CD4-positive, alpha-beta T cell treated with Interferon gamma for 1 hour (primary cell): Measurements from ENCODE around the gene OOSP1.
"Not testable (repeated sequence)": the region's sequence is repeated elsewhere in the genome, so short reads cannot be mapped to it uniquely, and the experiment has no call there.

ENCODE experiments used
- DNase-seq: peaks from one replicate; pipeline ENCODE4 v3.0.0-alpha.2; 2020

Gene OOSP1, protein sequence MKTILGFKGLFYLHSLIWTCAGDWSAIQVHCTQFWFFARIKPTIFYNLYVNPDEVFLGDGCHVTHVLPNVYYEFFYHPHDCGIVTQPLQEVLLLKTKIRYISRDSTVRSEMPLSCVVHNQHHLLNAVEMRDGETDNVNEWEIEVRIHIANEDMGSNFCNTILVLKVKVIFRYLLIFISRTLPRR

GRCh38 chr11:59938132-59938531, at the start of gene OOSP1:
TSS of gene OOSP1 (plus strand) at chr11:59938432. CDS start at chr11:59938455, 23 bp downstream.
- no peak for DNase-seq

DNA sequence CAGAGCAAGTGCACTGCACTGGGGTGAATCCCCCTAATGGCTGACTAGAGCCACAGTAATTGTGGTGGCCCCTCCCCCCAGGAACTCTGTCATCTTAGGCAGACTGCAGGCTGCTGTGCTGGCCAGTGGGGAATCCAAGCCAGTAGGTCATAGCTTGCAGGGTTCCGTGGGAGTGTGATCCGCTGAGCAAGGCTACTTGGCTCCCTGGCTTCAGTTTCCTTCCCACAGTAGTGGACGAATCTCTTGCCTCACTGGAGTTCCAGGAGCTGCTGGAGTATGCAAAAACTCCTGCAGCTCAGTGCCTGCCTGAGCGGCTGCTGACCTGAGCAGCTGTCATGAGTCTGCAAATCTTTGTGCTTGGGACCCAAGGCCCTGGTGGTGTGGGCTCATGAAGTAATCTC, 46.5 kb upstream of the OOSP1 start:
- DNase-seq = no peak

DNA sequence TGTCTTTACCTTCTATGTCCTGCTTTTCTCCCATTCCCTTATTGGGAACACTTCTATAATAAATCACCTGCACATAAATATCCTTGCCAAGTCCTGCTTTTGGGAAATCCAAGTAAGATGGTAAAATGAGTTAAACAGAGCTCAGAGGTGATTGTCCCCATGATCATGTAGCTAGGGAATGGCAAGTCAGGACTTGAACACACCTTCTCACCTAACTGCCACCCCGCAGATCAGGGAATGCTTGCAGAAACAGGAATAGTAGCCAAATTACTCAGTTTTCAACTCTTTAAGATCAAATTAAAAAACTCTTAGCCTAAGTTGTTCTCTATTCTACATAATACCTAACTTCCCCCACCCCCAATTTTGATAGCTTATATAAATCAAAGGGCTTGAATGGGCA, 43.6 kb upstream of the OOSP1 start:
- DNase-seq = no peak

DNA sequence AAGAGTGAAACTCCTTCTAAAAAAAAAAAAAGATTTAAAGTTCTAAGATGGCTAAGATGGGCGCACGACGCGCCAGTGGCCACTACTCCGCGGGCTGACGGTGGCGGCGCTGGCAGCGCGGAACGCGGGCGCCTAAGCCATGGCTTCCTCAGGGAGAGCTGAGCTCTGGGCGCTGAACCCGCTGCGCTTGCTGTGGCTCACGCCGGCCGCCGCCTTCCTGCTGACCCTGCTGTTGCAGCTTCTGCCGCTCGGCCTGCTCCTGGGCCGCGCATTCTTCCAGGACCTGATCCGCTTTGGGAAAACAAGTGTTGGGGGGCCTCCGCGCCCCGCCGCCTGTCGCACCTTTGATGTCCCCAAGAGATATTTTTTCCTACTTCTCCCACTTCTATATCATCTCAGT, 40.2 kb upstream of the OOSP1 start:
- no peak for DNase-seq

- DNase-seq = no peak
These were observed 39.6 kb upstream of the OOSP1 start for GRCh38 chr11:59898650-59899049.

DNA sequence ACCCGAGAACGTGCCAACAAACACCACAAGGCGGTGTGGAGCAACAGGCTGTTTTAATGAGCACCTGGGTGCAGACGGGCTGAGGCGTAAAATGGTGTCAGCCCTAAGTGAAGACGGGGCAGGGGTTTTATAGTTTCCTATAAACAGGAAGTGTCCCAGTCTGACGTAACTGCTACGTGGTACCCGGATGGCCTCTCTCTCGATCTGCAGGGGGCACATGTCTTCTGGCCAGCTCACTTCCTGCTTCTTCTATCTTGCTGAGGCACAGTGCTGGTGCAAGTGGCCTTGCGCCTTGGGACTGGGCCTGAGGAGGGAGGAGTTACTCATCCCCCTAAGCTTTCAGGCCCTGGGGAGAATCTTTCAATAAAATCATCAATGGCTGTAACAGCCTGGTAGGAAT, 38.7 kb upstream of the OOSP1 start:
- no peak for DNase-seq

GRCh38 chr11:59900366-59901126, 37.7 kb upstream of the OOSP1 start:
- DNase-seq = no peak

DNA sequence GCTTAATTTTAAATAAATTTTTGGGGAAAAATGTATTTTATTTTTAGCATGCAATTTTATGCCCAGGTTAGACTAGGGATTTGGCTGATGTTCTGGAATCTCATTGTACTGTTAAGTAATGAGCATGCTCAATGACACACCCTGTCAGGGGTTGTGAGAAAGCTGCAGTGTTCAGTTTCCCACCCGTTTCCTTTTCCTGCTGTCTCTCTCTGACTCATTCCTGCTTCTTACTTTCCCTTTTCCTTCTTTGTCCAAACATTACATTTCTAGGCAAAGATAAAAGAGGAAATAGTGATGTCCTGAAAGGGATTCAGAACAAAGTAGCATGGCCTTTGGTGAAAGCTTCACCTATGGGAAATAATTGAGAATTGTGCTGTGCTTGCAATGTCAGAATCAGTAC, 36.9 kb upstream of the OOSP1 start:
- DNase-seq = no peak

GRCh38 chr11:59903569-59903968, 34.7 kb upstream of the OOSP1 start:
- not testable (repeated sequence) for DNase-seq

DNA sequence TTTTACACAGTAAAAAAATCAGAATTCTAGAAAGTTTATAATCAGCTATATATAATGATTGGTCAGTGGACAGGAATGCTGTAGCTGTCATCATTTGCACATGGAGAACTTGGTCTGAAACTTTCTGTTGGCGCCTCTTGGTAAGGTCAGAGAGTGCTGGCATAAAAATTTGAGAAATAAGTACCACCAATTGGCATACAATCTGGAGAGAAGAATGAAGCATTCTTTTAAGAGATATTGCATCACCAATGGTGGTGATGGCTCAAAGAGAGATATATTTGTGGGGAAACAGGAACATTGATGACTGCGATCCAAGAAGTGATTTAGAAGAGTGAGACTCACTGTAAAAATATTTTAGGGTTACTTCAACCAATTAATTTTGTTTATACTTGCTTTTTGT, 19.8 kb upstream of the OOSP1 start:
- no peak for DNase-seq

DNA sequence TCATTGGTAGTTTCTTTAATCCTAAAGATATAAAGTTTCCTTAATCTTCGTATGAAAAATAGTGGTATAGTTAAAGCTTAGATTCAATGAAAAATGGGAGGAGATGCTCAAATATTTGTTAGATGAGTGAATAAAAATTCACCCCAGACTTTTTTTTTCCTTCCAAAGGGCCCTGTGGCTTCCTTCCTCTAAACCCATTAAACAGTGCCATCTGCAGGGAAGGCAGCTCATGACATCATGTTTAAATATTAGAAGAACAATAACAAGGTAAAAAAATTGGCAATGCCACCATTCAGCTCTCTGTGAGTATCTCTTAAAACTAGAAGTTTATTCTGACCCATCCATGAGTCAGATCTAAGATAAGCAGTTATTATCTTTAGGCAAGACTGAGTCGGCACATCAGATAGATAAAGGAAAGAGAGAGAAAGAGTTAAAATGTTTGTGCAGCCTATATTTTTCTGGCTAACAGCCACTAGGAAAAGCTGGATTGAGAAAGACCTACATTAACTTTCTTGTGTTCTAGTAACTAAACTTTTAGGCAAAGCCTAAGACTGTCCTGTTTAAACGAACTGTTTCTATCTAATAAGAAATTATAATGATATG, 19.1 kb upstream of the OOSP1 start:
- no peak for DNase-seq

DNA sequence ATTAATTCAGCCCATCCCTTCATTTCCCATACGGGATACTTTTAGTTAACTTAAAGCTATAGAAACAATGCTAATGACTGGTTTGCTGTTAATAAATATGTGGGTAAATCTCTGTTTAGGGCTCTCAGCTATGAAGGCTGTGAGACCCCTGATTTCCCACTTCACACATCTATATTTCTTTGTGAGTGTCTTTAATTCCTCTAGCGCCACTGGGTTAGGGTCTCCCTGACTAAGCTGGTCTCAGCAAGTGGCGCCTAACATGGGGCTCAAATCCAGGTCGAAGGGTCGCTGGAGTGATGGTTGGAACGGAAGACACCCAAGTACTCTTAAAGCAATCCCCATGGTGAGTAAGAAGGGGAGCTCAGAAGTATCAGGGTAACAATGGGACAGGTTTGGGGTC, 14.4 kb upstream of the OOSP1 start:
- DNase-seq = no peak

DNA sequence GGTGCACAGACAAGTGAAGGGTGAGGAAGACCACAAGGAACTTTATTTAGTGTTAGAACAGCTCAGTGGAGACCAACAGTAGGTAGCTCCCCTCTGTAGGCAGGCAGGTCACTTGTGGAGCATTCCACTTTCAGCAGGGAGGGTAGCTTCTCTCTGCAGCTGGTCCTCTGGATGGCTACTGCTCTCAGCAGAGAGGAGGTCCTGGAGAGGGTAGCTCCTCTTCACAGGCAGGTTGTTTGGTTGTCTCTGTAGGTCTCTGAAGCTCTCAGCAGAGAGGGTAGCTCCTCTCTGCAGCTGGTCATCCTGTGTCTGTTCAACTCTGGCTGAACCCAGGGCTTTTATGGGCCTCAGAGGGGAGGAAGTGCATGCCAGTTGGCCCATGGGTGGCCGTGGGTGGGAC, 6.5 kb upstream of the OOSP1 start:
- no peak for DNase-seq

DNA sequence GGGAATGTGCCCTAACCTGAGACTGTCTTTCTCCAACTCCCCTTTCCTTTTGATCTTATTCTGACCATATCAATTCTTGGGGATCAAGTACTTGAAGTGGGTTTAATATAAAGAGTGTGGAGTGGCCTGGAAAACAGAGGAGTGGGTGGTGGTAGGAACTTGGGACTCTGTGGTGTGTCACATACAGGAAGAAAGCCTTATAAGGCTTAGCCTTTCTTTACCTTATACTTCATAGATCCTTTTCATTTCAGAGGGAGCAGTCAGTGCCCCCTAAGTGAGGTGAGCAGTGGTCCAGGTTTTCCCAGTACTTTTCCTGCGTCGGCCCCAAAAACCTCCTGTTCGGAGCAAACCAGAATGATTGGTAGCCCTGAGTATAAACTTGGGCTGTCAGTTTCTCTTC, 486 bp downstream of the OOSP1 start:
- no peak for DNase-seq

- DNase-seq = no peak
These were observed 1.2 kb downstream of the OOSP1 start for GRCh38 chr11:59939482-59939881.

GRCh38 chr11:59941091-59941490, 2.9 kb downstream of the OOSP1 start:
- no peak for DNase-seq

DNA sequence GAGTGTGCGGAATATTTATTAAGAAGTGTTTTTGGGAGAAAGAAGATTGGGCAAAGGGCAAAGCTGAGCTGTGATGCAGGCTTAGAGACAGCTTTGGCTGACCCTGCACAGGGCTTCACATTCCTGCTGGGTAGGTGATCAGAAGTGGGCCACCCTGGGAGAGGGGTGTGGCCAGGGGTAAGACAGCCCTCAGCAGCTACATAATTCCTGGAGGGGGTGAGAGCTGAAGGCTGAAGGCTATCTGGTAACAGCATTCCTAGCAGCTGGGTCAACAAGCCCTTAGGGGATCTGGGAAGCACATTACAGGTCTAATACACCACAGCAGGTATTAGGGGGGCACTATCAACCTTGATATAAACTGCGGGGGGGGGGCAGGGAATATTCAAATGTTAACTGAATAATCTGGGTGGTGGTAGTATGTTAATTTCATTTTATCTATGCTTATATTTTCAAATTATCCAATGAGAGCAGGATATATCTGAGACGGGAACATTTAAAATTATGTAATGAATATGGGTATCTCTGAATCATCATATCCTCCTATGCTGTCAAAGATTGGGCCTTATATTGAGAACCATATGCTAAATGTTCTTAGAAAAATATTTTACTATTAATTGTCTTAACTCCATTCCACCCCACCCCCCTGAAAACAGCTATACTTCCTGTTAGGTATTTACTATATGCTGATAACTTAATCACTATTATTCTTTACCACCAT, 5.9 kb downstream of the OOSP1 start:
- no peak for DNase-seq

DNA sequence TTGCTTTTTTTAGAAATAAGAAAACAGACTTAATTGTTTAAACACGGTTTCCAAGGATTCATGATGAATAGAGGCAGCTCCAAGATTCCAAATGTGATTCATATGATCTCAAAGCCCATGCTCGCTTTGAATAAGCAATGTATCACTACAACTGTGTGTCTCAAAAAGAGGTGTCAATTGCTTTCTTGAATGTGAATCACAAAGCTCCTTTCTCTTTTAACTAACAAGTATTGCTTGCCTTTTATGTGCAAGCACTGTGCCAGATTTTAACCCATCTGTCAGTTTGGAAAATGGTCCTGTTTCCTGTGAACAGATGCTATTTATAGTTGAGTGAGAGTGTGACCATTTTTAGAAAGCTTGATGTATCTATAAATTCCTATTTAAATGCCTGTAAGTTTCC, 6.5 kb downstream of the OOSP1 start:
- no peak for DNase-seq

DNA sequence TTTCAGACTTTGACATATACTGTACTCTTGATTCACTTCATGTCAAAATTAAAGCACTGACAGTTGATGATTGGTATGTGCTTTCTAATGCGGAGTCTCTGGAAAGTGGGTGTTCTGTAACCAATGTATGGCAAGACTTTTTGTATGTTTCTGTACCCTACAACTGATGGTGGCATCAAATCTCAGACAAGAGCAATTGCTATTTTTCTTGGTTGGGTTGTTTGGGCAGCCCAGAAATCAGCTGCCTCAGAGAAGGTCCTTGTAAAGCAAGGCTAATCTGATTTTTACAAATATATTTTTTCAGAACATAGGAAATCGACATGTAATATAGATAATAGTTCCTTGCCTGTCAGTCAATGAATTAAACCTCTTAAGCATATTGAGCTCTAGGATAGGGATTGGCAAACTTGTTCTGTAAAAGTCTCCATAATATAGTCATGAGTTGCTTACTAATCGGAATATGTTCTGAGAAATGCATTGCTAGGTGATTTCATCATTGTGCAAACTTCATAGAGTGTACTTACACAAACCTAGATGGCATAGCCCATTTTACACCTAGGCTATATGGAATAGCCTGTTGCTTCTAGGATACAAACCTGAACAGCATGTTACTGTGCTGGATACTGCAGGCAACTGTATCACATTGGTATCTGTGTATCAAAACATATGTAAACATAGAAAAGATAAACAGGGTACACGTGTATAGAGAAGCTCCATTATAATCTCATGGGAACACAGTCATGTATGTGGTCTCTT, 15.4 kb downstream of the OOSP1 start:
- no peak for DNase-seq

DNA sequence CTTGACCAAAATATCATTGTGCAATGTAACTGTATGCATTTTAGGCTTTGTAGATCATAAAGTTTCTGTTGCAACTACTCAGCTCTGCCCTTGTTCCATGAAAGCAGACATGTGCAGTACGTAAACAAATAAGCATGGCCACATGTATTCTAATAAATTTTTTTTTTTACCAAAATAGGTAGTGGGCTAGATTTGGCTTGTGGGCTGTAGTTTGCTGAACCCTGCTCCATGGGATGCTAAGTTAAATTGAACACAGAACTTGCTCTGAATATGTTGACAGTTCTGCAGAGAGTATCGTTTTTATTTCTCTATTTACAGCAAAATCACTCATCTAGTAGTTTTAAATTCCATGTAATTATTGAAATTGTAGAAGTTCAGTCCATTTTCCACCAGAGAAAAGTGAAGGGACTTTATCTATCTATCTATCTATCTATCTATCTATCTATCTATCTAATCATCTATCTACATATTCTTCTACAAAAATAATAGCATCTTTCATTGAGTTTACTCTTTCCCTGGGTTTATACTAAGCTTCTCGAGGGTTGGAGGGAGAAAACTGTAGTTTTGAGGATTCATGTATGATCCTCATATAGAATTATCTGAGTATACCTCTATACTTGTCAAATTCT, 16.1 kb downstream of the OOSP1 start:
- DNase-seq = no peak

GRCh38 chr11:59957094-59957493, 18.9 kb downstream of the OOSP1 start:
- DNase-seq = no peak
